ENCODE results near the gene OR2AP1.
"Not testable (repeated sequence)": the region's sequence is repeated elsewhere in the genome, so short reads cannot be mapped to it uniquely, and the experiment has no call there.

Gene OR2AP1

DNA sequence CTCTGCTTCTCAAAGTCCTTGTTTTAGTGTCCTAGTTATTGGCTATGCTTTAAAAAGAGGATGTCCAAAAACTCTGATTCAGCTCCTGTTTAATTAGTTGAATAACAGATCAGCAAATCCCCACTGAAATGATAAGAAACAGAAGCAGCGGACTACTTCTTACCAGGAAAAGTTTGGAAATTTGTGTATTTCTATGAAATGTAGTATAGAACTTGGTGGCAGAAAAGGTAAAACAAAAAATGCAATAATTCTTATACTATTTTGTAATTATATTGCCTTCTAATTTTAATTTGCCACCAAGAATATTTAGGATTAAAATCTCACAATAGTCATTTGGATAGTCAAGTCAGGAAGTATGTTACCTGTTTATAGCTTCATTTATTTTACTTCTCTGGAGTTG lies at the start of gene OR2AP1:
Gene OR2AP1 (plus strand): TSS at position 301 of the 400 bp plus-strand sequence. CDS start 1,947 bp downstream, outside the sequence.
- Histone ChIP-seq H3K79me2 (ENCODE audit: insufficient read depth, low read length) (no peaks in the 10 kb centered on the region), H3F3A (ENCODE audit: insufficient read depth, low read length) (no peaks in the 10 kb centered on the region), H3K9me3 (ENCODE audit: low read length) (peaks cover 3% of the 10 kb centered on the region; the same call in 1 of the 2 replicates), H3K27ac (ENCODE audit: low read depth, low read length, poor library complexity, severe bottlenecking) (no peak within 1 kb of the TSS), H3K4me3 (ENCODE audit: low read depth, low read length, poor library complexity, severe bottlenecking) (no peak within 1 kb of the TSS), H3K36me3 (ENCODE audit: insufficient read depth, low read length) (no peaks in the 10 kb centered on the region), H3K4me2 (ENCODE audit: low read length) (no peak within 1 kb of the TSS), H2AFZ (ENCODE audit: low read length) (no peak within 1 kb of the TSS), H3K4me1 (ENCODE audit: insufficient read depth, low read length, severe bottlenecking) (no peaks in the 10 kb centered on the region), H4K20me1 (ENCODE audit: insufficient read depth, low read length) (no peaks in the 10 kb centered on the region), H3K9ac (ENCODE audit: low read length) (no peak within 1 kb of the TSS), H3K9me2 (ENCODE audit: low read depth, low read length) (no peaks in the 10 kb centered on the region), H3K27me3 (ENCODE audit: insufficient read depth, low read length) (no peaks in the 10 kb centered on the region)
- TF ChIP-seq CTCF (IDR thresholded peaks at IDR 0.05; ENCODE audit: low read length) (no peak), EZH2 (IDR thresholded peaks at IDR 0.05; ENCODE audit: borderline replicate concordance, low read length) (no peak)

DNA sequence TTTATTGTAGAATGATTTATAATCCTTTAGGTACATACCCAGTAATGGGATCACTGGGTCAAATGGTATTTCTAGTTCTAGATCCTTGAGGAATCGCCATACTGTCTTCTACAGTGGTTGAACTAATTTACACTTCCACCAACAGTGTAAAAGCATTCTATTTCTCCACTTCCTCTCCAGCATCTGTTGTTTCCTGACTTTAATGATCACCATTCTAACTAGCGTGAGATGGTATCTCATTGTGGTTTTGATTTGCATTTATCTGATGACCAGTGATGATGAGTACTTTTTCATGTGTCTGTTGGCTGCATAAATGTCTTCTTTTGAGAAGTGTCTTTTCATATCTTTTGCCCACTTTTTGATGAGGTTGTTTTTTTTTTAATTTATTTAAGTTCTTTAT lies 24.0 kb upstream of the OR2AP1 start:
- H4K20me1 ChIP-seq (ENCODE audit: insufficient read depth, low read length); H2AFZ ChIP-seq (ENCODE audit: low read length); H3K79me2 ChIP-seq (ENCODE audit: insufficient read depth, low read length); H3K4me2 ChIP-seq (ENCODE audit: low read length); H3K9ac ChIP-seq (ENCODE audit: low read length); H3K27ac ChIP-seq (ENCODE audit: low read depth, low read length, poor library complexity, severe bottlenecking); H3K4me3 ChIP-seq (ENCODE audit: low read depth, low read length, poor library complexity, severe bottlenecking); H3K9me2 ChIP-seq (ENCODE audit: low read depth, low read length); H3F3A ChIP-seq (ENCODE audit: insufficient read depth, low read length); H3K27me3 ChIP-seq (ENCODE audit: insufficient read depth, low read length); H3K4me1 ChIP-seq (ENCODE audit: insufficient read depth, low read length, severe bottlenecking); H3K36me3 ChIP-seq (ENCODE audit: insufficient read depth, low read length); H3K9me3 ChIP-seq (ENCODE audit: low read length): not testable (repeated sequence)

GRCh38 chr12:55548756-55549155 lies 23.5 kb upstream of the OR2AP1 start:
- no peaks in the 10 kb centered on the region for H3K9me3 ChIP-seq (ENCODE audit: low read length)
- no peak overlapping the region for H3K4me2 ChIP-seq (ENCODE audit: low read length)
- H3K4me1 ChIP-seq (ENCODE audit: insufficient read depth, low read length, severe bottlenecking): no peaks in the 10 kb centered on the region
- no peak overlapping the region for H2AFZ ChIP-seq (ENCODE audit: low read length)
- H3K27me3 ChIP-seq (ENCODE audit: insufficient read depth, low read length): no peaks in the 10 kb centered on the region
- no peaks in the 10 kb centered on the region for H3K79me2 ChIP-seq (ENCODE audit: insufficient read depth, low read length)
- no peaks in the 10 kb centered on the region for H4K20me1 ChIP-seq (ENCODE audit: insufficient read depth, low read length)
- H3F3A ChIP-seq (ENCODE audit: insufficient read depth, low read length): no peaks in the 10 kb centered on the region
- no peaks in the 10 kb centered on the region for H3K36me3 ChIP-seq (ENCODE audit: insufficient read depth, low read length)
- H3K27ac ChIP-seq (ENCODE audit: low read depth, low read length, poor library complexity, severe bottlenecking): no peak overlapping the region
- no peak overlapping the region for H3K9ac ChIP-seq (ENCODE audit: low read length)
- TF ChIP-seq CTCF (IDR thresholded peaks at IDR 0.05; ENCODE audit: low read length): no peak
- TF ChIP-seq EZH2 (IDR thresholded peaks at IDR 0.05; ENCODE audit: borderline replicate concordance, low read length): no peak
- no peaks in the 10 kb centered on the region for H3K9me2 ChIP-seq (ENCODE audit: low read depth, low read length)
- H3K4me3 ChIP-seq (ENCODE audit: low read depth, low read length, poor library complexity, severe bottlenecking): no peak overlapping the region

DNA sequence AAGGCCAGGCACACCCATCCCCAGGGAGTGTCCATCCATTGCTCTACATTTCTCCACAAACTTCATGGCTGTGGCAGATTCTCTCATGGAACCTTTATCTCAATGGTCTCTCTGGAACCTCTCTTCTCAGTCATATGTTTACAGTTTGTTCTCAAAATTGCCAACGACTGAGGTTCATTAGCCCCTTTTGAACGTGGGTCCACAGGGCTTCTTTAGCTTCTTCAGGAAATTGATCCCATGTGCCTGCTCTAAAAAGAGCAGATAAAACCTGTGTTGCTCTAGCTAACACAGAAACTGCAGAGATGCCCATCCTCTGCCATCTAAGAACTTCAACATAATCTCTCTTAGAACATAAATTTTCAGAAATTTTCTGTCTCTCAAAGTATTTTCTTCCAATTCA lies 23.0 kb upstream of the OR2AP1 start, which contains the start of gene OR6C4:
Gene OR6C4 (plus strand): TSS at position 301 of the 400 bp plus-strand sequence. CDS start 1,625 bp downstream, outside the sequence.
- Histone ChIP-seq H3F3A (ENCODE audit: insufficient read depth, low read length) (no peaks in the 10 kb centered on the region), H3K27ac (ENCODE audit: low read depth, low read length, poor library complexity, severe bottlenecking) (no peak within 1 kb of the TSS), H3K27me3 (ENCODE audit: insufficient read depth, low read length) (no peaks in the 10 kb centered on the region), H3K9me2 (ENCODE audit: low read depth, low read length) (no peaks in the 10 kb centered on the region), H3K9me3 (ENCODE audit: low read length) (no peaks in the 10 kb centered on the region), H3K9ac (ENCODE audit: low read length) (no peak within 1 kb of the TSS), H3K4me3 (ENCODE audit: low read depth, low read length, poor library complexity, severe bottlenecking) (no peak within 1 kb of the TSS), H3K79me2 (ENCODE audit: insufficient read depth, low read length) (no peaks in the 10 kb centered on the region), H3K4me1 (ENCODE audit: insufficient read depth, low read length, severe bottlenecking) (no peaks in the 10 kb centered on the region), H2AFZ (ENCODE audit: low read length) (no peak within 1 kb of the TSS), H3K4me2 (ENCODE audit: low read length) (no peak within 1 kb of the TSS), H4K20me1 (ENCODE audit: insufficient read depth, low read length) (no peaks in the 10 kb centered on the region), H3K36me3 (ENCODE audit: insufficient read depth, low read length) (no peaks in the 10 kb centered on the region)
- TF ChIP-seq EZH2 (IDR thresholded peaks at IDR 0.05; ENCODE audit: borderline replicate concordance, low read length): no peak
- no peak for TF ChIP-seq CTCF (IDR thresholded peaks at IDR 0.05; ENCODE audit: low read length)
